H4 (cell line): ENCODE results near the gene DNAH8. TPM values are rescaled to one million over a fixed set of nuclear protein-coding genes. Genes with fewer than 3 reads are reported as not detected.

Source experiments
- DNase-seq: peaks from one replicate; pipeline ENCODE4 v3.0.0-alpha.2; 2015; ENCODE audit warnings: low spot score
- total RNA-seq: library from RNA; depleted of rRNA; stranded (reverse); fragments of >200 nt; shearing (Covaris generic); gene quantifications from 2 replicates; pipeline ENCODE4 v1.2.3, GENCODE V29; 2014; rRNA removed

Gene DNAH8
- total RNA-seq, 1 experiment from 2014 or later, result not detected

GRCh38 chr6:39075807-39076622 is 360.9 kb downstream of the DNAH8 start:
- DNase-seq, result no peak

- DNase-seq, result no peak
These were observed 361.8 kb downstream of the DNAH8 start for GRCh38 chr6:39076623-39077535.

DNA sequence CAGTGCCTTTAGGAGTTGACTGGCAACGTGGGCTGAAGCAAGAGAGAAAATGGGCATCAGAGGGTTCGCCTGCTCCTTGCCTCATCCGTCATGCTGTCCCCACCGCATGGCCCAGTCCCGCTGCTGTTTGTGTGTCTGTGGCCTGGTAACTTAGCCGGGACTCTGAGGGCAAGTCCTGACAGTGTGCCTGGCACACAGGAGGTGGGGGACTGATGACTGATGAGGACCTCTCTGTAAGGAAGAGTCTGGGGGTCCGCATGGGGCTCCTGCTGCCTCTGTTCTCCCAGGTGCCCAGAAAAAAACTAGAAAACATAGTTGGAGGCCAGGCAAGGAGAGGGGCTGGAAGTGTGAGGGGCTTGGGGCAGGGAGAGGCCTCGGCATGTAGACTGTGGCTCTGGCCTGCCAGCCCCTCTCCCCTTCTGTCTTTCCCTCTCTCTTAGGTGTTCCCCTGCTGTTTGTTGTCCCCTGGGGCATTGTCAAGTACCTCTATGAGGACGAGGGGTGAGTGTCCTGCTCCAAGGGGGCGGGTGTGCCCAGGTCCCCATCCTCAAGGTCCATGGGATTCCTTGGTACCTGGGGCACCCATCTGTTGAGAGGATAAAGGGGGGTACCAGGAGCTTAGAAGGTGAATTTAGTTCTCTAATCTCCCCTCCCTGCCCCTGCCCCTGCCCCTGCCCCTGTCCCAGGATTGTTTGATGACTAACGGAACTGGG is 362.9 kb downstream of the DNAH8 start:
- no peak for DNase-seq

DNA sequence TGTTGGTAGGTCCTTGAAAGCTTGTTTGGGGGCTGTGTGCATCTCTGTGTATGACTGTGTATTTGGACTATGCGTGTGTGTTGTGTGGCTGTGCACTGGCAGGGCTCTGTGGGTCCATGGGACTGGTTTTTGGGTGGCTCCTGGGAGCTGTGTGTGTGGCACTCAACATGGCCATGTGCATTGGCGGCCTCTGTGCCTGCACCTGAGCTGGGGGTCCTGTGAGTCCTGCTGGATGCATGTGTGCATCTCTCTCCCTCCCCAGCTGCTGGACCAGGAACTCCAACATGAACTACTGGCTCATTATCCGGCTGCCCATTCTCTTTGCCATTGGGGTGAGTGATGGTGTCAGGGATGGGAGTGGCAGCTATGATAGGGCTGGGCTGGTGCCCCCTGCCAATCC is 363.6 kb downstream of the DNAH8 start:
- no peak for DNase-seq

DNA sequence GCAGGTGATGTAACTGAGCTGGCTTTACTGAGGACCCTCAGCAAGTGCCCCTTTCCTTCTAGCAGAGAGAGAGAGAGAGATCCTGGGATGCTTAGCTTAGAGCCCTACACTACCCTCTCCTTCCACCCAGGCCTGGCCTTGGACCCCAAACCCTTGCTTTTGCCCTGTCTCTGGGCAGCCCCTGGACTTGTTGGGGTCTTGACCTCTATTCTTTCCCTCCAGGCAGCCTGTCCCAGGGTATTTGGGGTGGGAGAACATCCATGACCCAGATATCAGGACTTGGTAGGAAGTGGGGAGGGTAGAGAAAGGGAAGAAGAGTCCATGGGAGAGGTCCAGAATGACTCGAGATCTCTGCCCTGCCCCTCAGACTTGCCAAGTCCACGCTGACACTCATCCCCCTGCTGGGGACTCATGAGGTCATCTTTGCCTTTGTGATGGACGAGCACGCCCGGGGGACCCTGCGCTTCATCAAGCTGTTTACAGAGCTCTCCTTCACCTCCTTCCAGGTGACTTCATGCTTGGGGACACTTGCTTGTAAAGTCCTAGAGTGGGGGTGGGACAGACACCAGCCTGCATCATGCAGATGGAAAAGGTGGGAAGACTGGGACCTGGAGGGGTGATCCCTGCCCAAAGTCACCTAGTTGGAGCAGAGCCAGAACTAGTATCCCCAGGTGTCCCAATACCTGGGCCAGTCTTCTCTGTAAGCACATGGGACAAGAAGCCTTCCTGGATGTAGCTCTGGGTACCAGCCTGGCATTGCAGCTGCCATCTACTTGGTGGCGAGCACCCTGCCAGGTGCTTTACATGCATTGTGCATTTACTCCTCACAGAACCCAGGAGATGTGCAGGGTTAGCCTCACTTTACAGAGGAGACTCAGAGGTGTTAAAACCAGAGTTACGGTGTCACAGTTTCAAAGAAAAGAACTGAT is 364.4 kb downstream of the DNAH8 start:
- DNase-seq, result no peak

Other genes with a start within 250 kb of the DNAH8 start
- gene BTBD9, start 75.4 kb upstream of the DNAH8 start, total RNA-seq, result 7.1 and 10.1 TPM in 2 replicates
- gene GLO1, start 12.2 kb upstream of the DNAH8 start, total RNA-seq, result 344 and 365 TPM in 2 replicates